Measurements from ENCODE around the gene ATG4A.

DNA sequence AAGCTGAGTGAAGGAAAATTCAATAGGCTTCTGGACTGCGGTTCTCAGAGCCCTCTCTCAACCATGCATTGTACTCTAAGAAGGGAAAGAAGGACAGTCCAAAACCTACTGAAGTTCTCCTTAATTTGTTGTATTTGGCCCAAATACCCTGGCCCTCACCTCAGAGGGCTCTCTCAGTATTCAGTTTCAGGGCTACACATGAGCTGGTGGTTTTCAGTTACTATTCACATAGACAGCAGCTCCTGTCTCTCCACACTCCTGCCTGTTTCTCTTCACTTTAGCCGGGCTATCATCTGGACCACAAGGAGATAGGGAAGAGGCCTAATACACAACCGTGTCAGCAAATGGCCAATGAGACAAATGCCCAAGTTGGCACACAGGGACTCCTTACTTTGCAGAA is 66.0 kb downstream of the ATG4A start:
- TF ChIP-seq CTCF (IDR thresholded peaks at IDR 0.05 in 4 of 5, conservative IDR thresholded peaks at IDR 0.05 in 1 of 5), result no peak
- TF ChIP-seq POLR2A (IDR thresholded peaks at IDR 0.05), result no peak
